GM23338 (cell line): Measurements from ENCODE around the gene MLH1. TPM values are rescaled to one million over a fixed set of nuclear protein-coding genes. Genes with fewer than 3 reads are reported as not detected.

Source experiments
- ATAC-seq: fragments of 200-7000 bp; cut with Tn5 transposase; 3 replicates; pipeline ENCODE4 v1.9.1; 2020
- DNase-seq: peaks from one replicate; pipeline ENCODE4 v3.0.0-alpha.2; 2015; ENCODE audit warnings: low spot score
- H2AFZ ChIP-seq: fragments of 200-600 bp; sonication (generic); 2 replicates; pipeline ENCODE4 v1.8.0; 2016; ENCODE audit warnings: antibody characterized with exemption, mild to moderate bottlenecking, moderate library complexity
- H3F3A ChIP-seq: fragments of 200-600 bp; sonication (generic); replicated peaks from 2 replicates; pipeline ENCODE4 v1.8.0; 2017; ENCODE audit warnings: antibody characterized with exemption, mixed run types, low read depth
- H3K27ac ChIP-seq: fragments of 200-600 bp; sonication (generic); 2 replicates; pipeline ENCODE4 v1.6.1; 2016; ENCODE audit warnings: low read depth
- H3K27me3 ChIP-seq: fragments of 200-600 bp; sonication (generic); 2 replicates; pipeline ENCODE4 v1.8.0; 2016; ENCODE audit warnings: mild to moderate bottlenecking, mixed run types, moderate library complexity; ENCODE audit not compliant: insufficient read depth
- H3K36me3 ChIP-seq: fragments of 200-600 bp; sonication (generic); 2 replicates; pipeline ENCODE4 v1.8.0; 2016; ENCODE audit warnings: mild to moderate bottlenecking; ENCODE audit not compliant: insufficient read depth
- H3K4me1 ChIP-seq: fragments of 200-600 bp; sonication (generic); 2 replicates; pipeline ENCODE4 v1.8.0; 2016; ENCODE audit warnings: mild to moderate bottlenecking, moderate library complexity; ENCODE audit not compliant: insufficient read depth
- H3K4me2 ChIP-seq: fragments of 200-600 bp; sonication (generic); 2 replicates; pipeline ENCODE4 v1.7.1; 2017; ENCODE audit warnings: mixed run types
- H3K4me3 ChIP-seq: fragments of 200-600 bp; sonication (generic); 2 replicates; pipeline ENCODE4 v1.6.1; 2016; ENCODE audit warnings: mixed run types
- H3K79me2 ChIP-seq: fragments of 200-600 bp; sonication (generic); replicated peaks from 2 replicates; pipeline ENCODE4 v1.8.0; 2017; ENCODE audit warnings: mild to moderate bottlenecking; ENCODE audit not compliant: insufficient read depth
- H3K9me2 ChIP-seq: fragments of 200-600 bp; sonication (generic); 2 replicates; pipeline ENCODE4 v1.8.0; 2017; ENCODE audit not compliant: insufficient read depth
- H4K20me1 ChIP-seq: fragments of 200-600 bp; sonication (generic); replicated peaks from 2 replicates; pipeline ENCODE4 v1.8.0; 2017; ENCODE audit warnings: mild to moderate bottlenecking; ENCODE audit not compliant: insufficient read depth
- H3K27ac Mint-ChIP-seq: 2 replicates; pipeline ENCODE4 v1.8.0; 2020; ENCODE audit warnings: inconsistent platforms, mild to moderate bottlenecking, moderate library complexity, mixed read lengths
- H3K27me3 Mint-ChIP-seq: 3 replicates; pipeline ENCODE4 v1.8.0; 2022; ENCODE audit warnings: low read depth, mild to moderate bottlenecking, moderate library complexity, mixed read lengths, inconsistent platforms; ENCODE audit not compliant: insufficient read depth, poor library complexity
- H3K36me3 Mint-ChIP-seq: 3 replicates; pipeline ENCODE4 v1.8.0; 2021; ENCODE audit warnings: low read depth, mild to moderate bottlenecking, inconsistent platforms, moderate library complexity, mixed read lengths
- H3K4me1 Mint-ChIP-seq: 3 replicates; pipeline ENCODE4 v1.8.0; 2020; ENCODE audit warnings: mild to moderate bottlenecking, inconsistent platforms, mixed read lengths
- H3K4me3 Mint-ChIP-seq: 3 replicates; pipeline ENCODE4 v1.8.0; 2021; ENCODE audit warnings: moderate library complexity, mild to moderate bottlenecking, inconsistent platforms, mixed read lengths
- H3K9me3 Mint-ChIP-seq: 3 replicates; pipeline ENCODE4 v1.8.0; 2020; ENCODE audit warnings: moderate library complexity, mild to moderate bottlenecking, inconsistent platforms, mixed read lengths
- CREB1 ChIP-seq: fragments of 250-450 bp; sonication (Bioruptor Pico); IDR thresholded peaks from 2 replicates; pipeline ENCODE4 v1.5.0; 2020; ENCODE audit warnings: low read depth, mild to moderate bottlenecking, moderate library complexity
- ETS1 ChIP-seq: IDR thresholded peaks from 2 replicates; pipeline ENCODE4 v1.6.1; 2016; ENCODE audit warnings: antibody characterized with exemption
- EZH2 ChIP-seq: fragments of 200-600 bp; sonication (generic); IDR thresholded peaks from one replicate; pipeline ENCODE4 v1.8.0; 2017; ENCODE audit warnings: antibody characterized with exemption, mild to moderate bottlenecking, low read depth; ENCODE audit not compliant: unreplicated experiment
- EZH2phosphoT487 ChIP-seq: fragments of 200-600 bp; sonication (generic); IDR thresholded peaks from one replicate; pipeline ENCODE4 v1.8.1; 2018; ENCODE audit warnings: antibody characterized with exemption; ENCODE audit not compliant: unreplicated experiment
- JUNB ChIP-seq: IDR thresholded peaks from one replicate; pipeline ENCODE4 v1.6.1; 2016; ENCODE audit warnings: antibody characterized with exemption; ENCODE audit not compliant: unreplicated experiment
- NANOG ChIP-seq: IDR thresholded peaks from 2 replicates; pipeline ENCODE4 v1.6.1; 2016; ENCODE audit warnings: antibody characterized with exemption, borderline replicate concordance
- POLR2AphosphoS5 ChIP-seq: IDR thresholded peaks from 2 replicates; pipeline ENCODE4 v1.6.1; 2016; ENCODE audit warnings: antibody characterized with exemption, low read depth
- REST ChIP-seq: IDR thresholded peaks from one replicate; pipeline ENCODE4 v1.6.1; 2018; ENCODE audit warnings: antibody characterized with exemption; ENCODE audit not compliant: unreplicated experiment
- STAT1 ChIP-seq: IDR thresholded peaks from one replicate; pipeline ENCODE4 v1.6.1; 2016; ENCODE audit warnings: antibody characterized with exemption; ENCODE audit not compliant: unreplicated experiment
- ZNF114 ChIP-seq: fragments of 250-450 bp; sonication (Bioruptor Pico); IDR thresholded peaks from 2 replicates; pipeline ENCODE4 v1.5.0; 2020; ENCODE audit warnings: mild to moderate bottlenecking, moderate library complexity
- ZNF331 ChIP-seq: fragments of 250-450 bp; sonication (Bioruptor Pico); IDR thresholded peaks from 2 replicates; pipeline ENCODE4 v1.5.0; 2020; ENCODE audit warnings: low read depth, mild to moderate bottlenecking, moderate library complexity
- polyA plus RNA-seq: library from polyadenylated mRNA; unstranded; fragments of >200 nt; fragmentation: Nextera tagmentation; extraction: Ambion mirVana; gene quantifications from 2 replicates; pipeline ENCODE4 v1.2.1, GENCODE V29; 2016
- total RNA-seq: library from RNA; depleted of rRNA; stranded (reverse); fragments of >200 nt; shearing (Covaris generic); gene quantifications from 2 replicates; pipeline ENCODE4 v1.2.3, GENCODE V29; 2014
- TF ChIP-seq, protein P1 (sequence below): fragments of 250-450 bp; sonication (Bioruptor Pico); IDR thresholded peaks from 2 replicates; pipeline ENCODE4 v1.5.0; 2020; ENCODE audit warnings: mild to moderate bottlenecking, moderate library complexity
- TF ChIP-seq, protein P2 (sequence below), 2 experiments: fragments of 200-600 bp in 1 of 2; sonication (generic) in 1 of 2; conservative IDR thresholded peaks; 2 replicates each; pipeline versions ENCODE4 v1.5.1 to v1.6.1; 2016 to 2017; ENCODE audit warnings: antibody characterized with exemption in 2 of 2, low read depth in 2 of 2, mild to moderate bottlenecking in 2 of 2, moderate library complexity in 1 of 2

Gene MLH1
- total and polyA plus RNA-seq, 2 experiments from 2014 or later: 31.7 to 58.0 TPM

GRCh38 chr3:37093481-37093880 is 100.2 kb downstream of the MLH1 start:
- H3K27me3 Mint-ChIP-seq: peaks cover 2% of the 10 kb centered on the region
- Histone ChIP-seq H3K27ac (no peak overlapping the region), H4K20me1 (no peaks in the 10 kb centered on the region), H3F3A (no peaks in the 10 kb centered on the region), H3K36me3 (no peaks in the 10 kb centered on the region), H3K9me2 (no peaks in the 10 kb centered on the region), H3K79me2 (no peaks in the 10 kb centered on the region), H3K4me2 (no peak overlapping the region), H3K4me1 (no peaks in the 10 kb centered on the region), H2AFZ (no peak overlapping the region), H3K27me3 (no peaks in the 10 kb centered on the region), H3K4me3 (no peak overlapping the region)
- ATAC-seq (no peak), DNase-seq (no peak)
- no peaks in the 10 kb centered on the region; the same call in 2 of the 3 replicates for H3K36me3 Mint-ChIP-seq
- TF ChIP-seq STAT1 (no peak), CREB1 (CRISPR knock-in tag) (no peak), EZH2 (no peak), JUNB (no peak), NANOG (no peak), EZH2phosphoT487 (no peak), POLR2AphosphoS5 (no peak), REST (no peak), ETS1 (no peak), ZNF114 (no peak), ZNF331 (CRISPR knock-in tag) (no peak)
- TF ChIP-seq, protein P1, sequence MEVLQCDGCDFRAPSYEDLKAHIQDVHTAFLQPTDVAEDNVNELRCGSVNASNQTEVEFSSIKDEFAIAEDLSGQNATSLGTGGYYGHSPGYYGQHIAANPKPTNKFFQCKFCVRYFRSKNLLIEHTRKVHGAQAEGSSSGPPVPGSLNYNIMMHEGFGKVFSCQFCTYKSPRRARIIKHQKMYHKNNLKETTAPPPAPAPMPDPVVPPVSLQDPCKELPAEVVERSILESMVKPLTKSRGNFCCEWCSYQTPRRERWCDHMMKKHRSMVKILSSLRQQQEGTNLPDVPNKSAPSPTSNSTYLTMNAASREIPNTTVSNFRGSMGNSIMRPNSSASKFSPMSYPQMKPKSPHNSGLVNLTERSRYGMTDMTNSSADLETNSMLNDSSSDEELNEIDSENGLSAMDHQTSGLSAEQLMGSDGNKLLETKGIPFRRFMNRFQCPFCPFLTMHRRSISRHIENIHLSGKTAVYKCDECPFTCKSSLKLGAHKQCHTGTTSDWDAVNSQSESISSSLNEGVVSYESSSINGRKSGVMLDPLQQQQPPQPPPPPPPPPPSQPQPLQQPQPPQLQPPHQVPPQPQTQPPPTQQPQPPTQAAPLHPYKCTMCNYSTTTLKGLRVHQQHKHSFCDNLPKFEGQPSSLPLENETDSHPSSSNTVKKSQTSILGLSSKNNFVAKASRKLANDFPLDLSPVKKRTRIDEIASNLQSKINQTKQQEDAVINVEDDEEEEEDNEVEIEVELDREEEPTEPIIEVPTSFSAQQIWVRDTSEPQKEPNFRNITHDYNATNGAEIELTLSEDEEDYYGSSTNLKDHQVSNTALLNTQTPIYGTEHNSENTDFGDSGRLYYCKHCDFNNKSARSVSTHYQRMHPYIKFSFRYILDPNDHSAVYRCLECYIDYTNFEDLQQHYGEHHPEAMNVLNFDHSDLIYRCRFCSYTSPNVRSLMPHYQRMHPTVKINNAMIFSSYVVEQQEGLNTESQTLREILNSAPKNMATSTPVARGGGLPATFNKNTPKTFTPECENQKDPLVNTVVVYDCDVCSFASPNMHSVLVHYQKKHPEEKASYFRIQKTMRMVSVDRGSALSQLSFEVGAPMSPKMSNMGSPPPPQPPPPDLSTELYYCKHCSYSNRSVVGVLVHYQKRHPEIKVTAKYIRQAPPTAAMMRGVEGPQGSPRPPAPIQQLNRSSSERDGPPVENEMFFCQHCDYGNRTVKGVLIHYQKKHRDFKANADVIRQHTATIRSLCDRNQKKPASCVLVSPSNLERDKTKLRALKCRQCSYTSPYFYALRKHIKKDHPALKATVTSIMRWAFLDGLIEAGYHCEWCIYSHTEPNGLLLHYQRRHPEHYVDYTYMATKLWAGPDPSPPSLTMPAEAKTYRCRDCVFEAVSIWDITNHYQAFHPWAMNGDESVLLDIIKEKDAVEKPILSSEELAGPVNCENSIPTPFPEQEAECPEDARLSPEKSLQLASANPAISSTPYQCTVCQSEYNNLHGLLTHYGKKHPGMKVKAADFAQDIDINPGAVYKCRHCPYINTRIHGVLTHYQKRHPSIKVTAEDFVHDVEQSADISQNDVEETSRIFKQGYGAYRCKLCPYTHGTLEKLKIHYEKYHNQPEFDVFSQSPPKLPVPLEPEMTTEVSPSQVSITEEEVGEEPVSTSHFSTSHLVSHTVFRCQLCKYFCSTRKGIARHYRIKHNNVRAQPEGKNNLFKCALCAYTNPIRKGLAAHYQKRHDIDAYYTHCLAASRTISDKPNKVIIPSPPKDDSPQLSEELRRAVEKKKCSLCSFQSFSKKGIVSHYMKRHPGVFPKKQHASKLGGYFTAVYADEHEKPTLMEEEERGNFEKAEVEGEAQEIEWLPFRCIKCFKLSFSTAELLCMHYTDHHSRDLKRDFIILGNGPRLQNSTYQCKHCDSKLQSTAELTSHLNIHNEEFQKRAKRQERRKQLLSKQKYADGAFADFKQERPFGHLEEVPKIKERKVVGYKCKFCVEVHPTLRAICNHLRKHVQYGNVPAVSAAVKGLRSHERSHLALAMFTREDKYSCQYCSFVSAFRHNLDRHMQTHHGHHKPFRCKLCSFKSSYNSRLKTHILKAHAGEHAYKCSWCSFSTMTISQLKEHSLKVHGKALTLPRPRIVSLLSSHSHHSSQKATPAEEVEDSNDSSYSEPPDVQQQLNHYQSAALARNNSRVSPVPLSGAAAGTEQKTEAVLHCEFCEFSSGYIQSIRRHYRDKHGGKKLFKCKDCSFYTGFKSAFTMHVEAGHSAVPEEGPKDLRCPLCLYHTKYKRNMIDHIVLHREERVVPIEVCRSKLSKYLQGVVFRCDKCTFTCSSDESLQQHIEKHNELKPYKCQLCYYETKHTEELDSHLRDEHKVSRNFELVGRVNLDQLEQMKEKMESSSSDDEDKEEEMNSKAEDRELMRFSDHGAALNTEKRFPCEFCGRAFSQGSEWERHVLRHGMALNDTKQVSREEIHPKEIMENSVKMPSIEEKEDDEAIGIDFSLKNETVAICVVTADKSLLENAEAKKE (CRISPR knock-in tag): no peak
- TF ChIP-seq, protein P2, sequence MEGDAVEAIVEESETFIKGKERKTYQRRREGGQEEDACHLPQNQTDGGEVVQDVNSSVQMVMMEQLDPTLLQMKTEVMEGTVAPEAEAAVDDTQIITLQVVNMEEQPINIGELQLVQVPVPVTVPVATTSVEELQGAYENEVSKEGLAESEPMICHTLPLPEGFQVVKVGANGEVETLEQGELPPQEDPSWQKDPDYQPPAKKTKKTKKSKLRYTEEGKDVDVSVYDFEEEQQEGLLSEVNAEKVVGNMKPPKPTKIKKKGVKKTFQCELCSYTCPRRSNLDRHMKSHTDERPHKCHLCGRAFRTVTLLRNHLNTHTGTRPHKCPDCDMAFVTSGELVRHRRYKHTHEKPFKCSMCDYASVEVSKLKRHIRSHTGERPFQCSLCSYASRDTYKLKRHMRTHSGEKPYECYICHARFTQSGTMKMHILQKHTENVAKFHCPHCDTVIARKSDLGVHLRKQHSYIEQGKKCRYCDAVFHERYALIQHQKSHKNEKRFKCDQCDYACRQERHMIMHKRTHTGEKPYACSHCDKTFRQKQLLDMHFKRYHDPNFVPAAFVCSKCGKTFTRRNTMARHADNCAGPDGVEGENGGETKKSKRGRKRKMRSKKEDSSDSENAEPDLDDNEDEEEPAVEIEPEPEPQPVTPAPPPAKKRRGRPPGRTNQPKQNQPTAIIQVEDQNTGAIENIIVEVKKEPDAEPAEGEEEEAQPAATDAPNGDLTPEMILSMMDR (conservative IDR thresholded peaks at IDR 0.05; ENCODE audit: low read depth in 2 of 2): no peak
- H3K27ac Mint-ChIP-seq: no peak overlapping the region
- H3K9me3 Mint-ChIP-seq: no peaks in the 10 kb centered on the region; the same call in 2 of the 3 replicates
- no peak overlapping the region for H3K4me3 Mint-ChIP-seq
- peaks cover 3% of the 10 kb centered on the region; the same call in 2 of the 3 replicates for H3K4me1 Mint-ChIP-seq
